ENCODE measurements around the gene OR1D5. TPM values are rescaled to one million over a fixed set of nuclear protein-coding genes. Genes with fewer than 3 reads are reported as not detected.

The OR1D5 gene
- total and polyA plus RNA-seq, 10 of the 15 experiments (the other 5 are each of a cell fraction or from before 2014, with no cell fraction given): not detected

- no peak for TF ChIP-seq SPI1 (IDR thresholded peaks at IDR 0.05; ENCODE audit: borderline replicate concordance, insufficient read depth, low read depth, low read length)
- no peak for TF ChIP-seq ZBED1 (IDR thresholded peaks at IDR 0.05; ENCODE audit: borderline replicate concordance)
- no peak for TF ChIP-seq DPF2 (IDR thresholded peaks at IDR 0.05)
- TF ChIP-seq IRF4 (IDR thresholded peaks at IDR 0.05; ENCODE audit: low read depth, low read length): no peak
- TF ChIP-seq CUX1 (IDR thresholded peaks at IDR 0.05; ENCODE audit: insufficient replicate concordance, low read depth, low read length): no peak
- TF ChIP-seq SREBF1 (IDR thresholded peaks at IDR 0.05; ENCODE audit: low read length): no peak
Measured at GRCh38 chr17:3026856-3027751, 36.3 kb downstream of the OR1D5 start (continued).

Data from GM12878 (cell line).